HFF-Myc (cell line): ENCODE data around the gene SDR39U1.

Source experiments
- DNase-seq: peaks from one replicate; pipeline ENCODE4 v3.0.0-alpha.2; 2011; ENCODE audit warnings: low read depth; ENCODE audit errors: extremely low read depth
- H3K4me3 ChIP-seq: replicated peaks from 2 replicates; pipeline ENCODE4 v1.5.1; 2011; ENCODE audit warnings: low read depth, mild to moderate bottlenecking, control low read depth, low read length
- CTCF ChIP-seq: IDR thresholded peaks from 2 replicates; pipeline ENCODE4 v1.5.1; 2012; ENCODE audit warnings: mild to moderate bottlenecking, low read depth, low read length, control low read depth; ENCODE audit errors: missing control alignments

The SDR39U1 gene

GRCh38 chr14:24436355-24437019 is 6.1 kb downstream of the SDR39U1 start:
- peak; percentile 42 for DNase-seq
- peak; percentile 64 for TF ChIP-seq CTCF
- H3K4me3 ChIP-seq: no peak overlapping the region

- DNase-seq: no peak
- TF ChIP-seq CTCF: no peak
- H3K4me3 ChIP-seq: no peak overlapping the region
Observed at GRCh38 chr14:24435998-24436354, 6.6 kb downstream of the SDR39U1 start.

- TF ChIP-seq CTCF: no peak
- no peak overlapping the region for H3K4me3 ChIP-seq
- no peak for DNase-seq
Observed at GRCh38 chr14:24435192-24435810, 7.3 kb downstream of the SDR39U1 start.

- no peak for TF ChIP-seq CTCF
- H3K4me3 ChIP-seq: no peak overlapping the region
- no peak for DNase-seq
Observed at GRCh38 chr14:24434676-24435075, 7.9 kb downstream of the SDR39U1 start.

GRCh38 chr14:24434036-24434435 is 8.5 kb downstream of the SDR39U1 start:
- no peak for TF ChIP-seq CTCF
- no peak overlapping the region for H3K4me3 ChIP-seq
- DNase-seq: no peak

- peak overlapping the region; percentile 61 for H3K4me3 ChIP-seq
- DNase-seq: no peak
- TF ChIP-seq CTCF: no peak
Observed at GRCh38 chr14:24432259-24433131, 10.1 kb downstream of the SDR39U1 start.
